HG03558 (cell line): ENCODE results near the gene CST11.
"Not testable (repeated sequence)": the region's sequence is repeated elsewhere in the genome, so short reads cannot be mapped to it uniquely, and the experiment has no call there.

ENCODE experiments used
- ATAC-seq: cut with Tn5 transposase; IDR thresholded peaks from one replicate; pipeline ENCODE4 v1.9.1; 2021; ENCODE audit warnings: moderate number of reproducible peaks; ENCODE audit not compliant: unreplicated experiment; ENCODE audit errors: extremely low read depth

The CST11 gene, protein sequence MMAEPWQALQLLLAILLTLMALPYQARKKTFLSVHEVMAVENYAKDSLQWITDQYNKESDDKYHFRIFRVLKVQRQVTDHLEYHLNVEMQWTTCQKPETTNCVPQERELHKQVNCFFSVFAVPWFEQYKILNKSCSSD

GRCh38 chr20:23452776-23453175 is at the start of gene CST11:
Gene CST11, minus strand, starts transcription at chr20:23452876. Its CDS starts 65 bp downstream, at chr20:23452811.
- ATAC-seq, result no peak

DNA sequence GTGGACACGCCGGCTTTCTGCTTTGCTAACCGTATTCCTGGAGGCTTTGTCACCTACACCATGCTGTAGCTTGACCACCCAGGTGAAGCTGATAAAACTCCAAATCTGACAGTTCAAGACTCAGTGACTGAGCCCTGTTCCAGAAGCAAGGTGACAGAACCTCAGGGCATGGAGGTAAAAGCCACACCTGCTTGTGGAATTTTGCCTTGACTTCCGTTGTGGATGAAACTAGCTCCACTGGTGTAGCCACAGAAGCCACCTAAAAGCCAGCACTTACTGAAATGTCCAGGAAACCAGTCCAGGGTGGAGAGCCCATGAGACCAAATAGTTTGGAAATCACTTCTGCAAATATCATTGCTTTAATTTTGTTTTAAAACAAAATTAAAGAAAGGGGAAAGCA is 49.2 kb upstream of the CST11 start:
- no peak for ATAC-seq

- no peak for ATAC-seq
Measured at GRCh38 chr20:23497536-23497935, 44.9 kb upstream of the CST11 start.

DNA sequence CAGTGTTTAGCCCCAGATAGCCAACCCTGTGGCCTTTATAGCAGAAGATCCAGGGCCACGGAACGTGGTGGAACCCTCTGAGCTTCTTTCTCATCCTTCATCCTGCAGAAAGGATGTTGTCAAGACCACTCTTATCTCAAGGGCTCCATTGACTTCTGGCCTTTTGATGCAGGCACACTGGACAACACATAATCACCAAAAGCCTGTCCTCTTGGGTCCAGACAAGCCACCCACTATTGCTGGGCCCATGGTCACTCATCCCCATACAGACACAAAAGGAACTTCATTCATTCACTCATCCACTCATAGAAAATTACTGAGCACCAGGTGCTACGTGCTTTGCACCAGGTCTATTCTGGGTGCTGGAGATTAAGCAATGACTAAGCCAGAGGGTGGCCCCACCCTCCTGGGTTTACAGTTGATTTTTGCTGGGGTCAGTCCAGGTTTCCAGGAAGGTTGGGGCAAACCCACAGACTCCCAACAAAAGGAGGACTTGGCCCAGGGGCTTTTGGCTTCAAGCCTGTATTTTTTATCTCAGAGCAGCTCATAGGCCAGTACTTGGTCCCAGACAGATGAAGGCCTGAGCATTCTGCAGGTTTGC is 40.6 kb upstream of the CST11 start:
- no peak for ATAC-seq

- ATAC-seq, result no peak
Measured at GRCh38 chr20:23492292-23492691, 39.6 kb upstream of the CST11 start.

- ATAC-seq, result no peak
Measured at GRCh38 chr20:23490817-23491216, 38.1 kb upstream of the CST11 start, which contains the start of gene CST8. Gene CST8, plus strand, starts transcription at chr20:23491117. Its CDS starts 551 bp downstream, at chr20:23491668.

- no peak for ATAC-seq
Measured at GRCh38 chr20:23488996-23489395, 36.3 kb upstream of the CST11 start.

DNA sequence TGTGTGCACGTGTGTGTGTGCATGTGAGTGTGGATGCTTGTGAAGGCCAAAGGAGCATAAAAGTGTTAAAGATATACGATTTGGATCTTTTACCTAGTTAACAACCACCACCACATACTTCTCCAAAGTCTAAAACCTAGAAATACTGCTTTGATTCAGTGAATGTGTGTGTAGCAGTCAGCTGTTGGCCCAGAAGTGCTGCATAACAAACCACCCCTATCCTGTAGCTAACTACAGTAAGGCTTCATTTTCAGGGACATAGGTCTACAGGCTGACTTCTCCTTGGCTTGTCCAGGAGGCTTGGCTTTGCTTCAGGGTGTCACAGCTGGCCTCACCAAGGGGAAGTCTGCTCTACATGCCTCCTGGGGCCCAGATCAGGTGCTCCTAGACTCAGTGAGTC is 35.8 kb upstream of the CST11 start:
- no peak for ATAC-seq

DNA sequence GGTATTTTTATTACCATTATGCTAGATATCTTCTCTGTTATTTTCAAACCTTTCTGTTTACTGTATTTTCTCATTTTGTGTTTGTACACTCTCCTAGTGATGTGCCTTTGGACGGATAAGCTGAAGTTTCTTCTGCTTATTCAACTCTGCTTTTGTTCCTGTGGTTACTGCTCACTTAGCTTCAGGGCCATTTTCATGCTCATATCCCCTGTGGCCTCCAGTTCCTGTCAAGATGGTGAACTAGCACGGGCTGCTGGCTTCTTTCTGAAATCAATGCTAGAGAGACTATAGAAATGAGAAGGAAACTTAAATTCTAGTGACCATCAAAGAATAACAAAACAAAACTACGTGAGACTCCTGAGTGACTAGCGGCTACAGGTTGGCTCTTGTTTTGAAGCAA is 31.4 kb upstream of the CST11 start:
- no peak for ATAC-seq

- ATAC-seq, result no peak
Measured at GRCh38 chr20:23482138-23482537, 29.5 kb upstream of the CST11 start.

GRCh38 chr20:23479043-23479442 is 26.4 kb upstream of the CST11 start:
- ATAC-seq, result no peak

DNA sequence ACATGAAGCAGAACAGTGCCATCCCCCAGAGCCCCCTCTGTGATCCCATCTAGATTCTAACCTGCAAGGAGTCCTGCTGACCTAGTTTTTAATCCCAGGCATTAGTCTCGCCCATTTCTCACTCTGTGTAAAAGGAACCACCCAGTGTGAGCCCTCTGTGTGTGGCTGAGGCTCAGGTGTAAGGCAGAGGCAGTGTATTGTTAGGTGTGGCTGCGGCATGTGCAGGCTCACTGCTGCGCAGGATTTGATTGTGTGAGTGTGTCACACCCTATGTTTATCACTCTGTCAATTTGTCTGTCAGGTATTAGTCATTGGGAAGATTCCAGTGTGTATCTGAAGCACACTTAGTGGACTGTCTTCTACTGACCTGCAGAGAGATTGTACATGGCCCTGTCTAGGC is 24.5 kb upstream of the CST11 start:
- no peak for ATAC-seq

- no peak for ATAC-seq
Measured at GRCh38 chr20:23476015-23476754, 23.5 kb upstream of the CST11 start.

DNA sequence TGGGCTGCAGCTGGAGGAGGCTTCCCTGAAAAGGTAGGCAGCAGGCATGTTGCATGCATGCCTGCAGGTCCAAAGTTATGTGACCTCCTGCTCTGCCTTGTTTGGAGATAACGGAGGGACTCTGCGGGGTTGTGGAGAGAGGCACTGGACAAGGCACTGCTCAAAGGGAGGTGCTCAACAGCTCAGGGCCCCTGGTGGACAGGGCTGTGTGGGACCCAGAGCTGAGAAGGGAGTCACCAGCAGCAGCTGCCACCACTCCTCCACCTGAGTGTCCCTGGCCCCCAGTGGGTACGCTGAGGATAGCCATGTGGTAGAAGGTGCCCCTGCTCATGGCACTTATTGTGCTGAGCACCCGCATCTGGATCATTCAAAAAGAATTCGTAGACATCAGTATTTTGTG is 22.7 kb upstream of the CST11 start:
- ATAC-seq, result no peak

DNA sequence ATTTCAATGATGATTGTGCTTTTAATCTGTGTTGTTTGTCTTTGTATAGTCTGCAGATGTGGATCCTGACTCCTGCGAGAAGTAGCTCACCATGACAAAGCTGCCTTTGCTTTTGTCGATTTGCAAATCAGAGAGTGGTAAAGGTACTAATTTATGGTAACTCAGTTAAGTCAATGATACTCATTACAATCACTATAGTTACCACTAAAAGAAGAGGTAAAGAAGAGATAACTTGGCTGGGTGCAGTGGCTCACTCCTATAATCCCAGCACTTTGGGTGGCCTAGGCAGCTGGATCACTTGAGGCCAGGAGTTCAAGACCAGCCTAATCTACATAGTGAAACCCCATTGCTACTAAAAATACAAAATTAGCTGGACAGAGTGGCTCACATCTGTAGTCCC is 20.6 kb upstream of the CST11 start:
- ATAC-seq, result not testable (repeated sequence)

GRCh38 chr20:23472306-23472705 is 19.6 kb upstream of the CST11 start:
- ATAC-seq, result not testable (repeated sequence)

DNA sequence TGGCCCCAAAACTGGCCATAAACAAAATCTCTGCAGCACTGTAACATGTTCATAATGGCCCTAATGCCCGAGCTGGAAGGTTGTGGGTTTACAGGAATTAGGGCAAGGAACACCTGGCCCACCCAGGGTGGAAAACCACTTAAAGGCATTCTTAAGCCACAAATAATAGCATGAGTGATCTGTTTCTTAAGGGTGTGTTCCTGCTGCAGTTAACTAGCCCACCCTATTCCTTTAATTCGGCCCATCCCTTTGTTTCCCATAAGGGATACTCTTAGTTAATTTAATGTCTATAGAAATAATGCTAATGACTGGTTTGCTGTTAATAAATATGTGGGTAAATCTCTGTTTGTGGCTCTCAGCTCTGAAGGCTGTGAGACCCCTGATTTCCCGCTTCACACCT is 14.3 kb upstream of the CST11 start:
- not testable (repeated sequence) for ATAC-seq

DNA sequence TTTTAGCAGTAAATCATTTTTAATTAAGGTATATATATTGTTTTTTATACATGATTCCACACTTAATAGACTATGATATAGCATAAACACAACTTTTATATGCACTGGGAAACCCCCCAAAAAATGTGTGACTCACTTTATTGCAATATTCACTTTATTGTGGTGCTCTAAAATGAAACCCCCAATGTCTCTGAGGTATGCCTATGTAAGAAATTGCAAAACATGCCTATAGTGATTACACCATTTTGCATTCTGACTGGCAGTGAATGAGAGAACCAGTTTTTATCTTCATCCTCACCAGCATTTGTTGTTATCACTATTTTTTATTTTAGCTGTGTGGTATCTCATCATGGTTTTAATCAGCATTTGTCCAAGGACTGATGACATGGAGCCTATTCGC is 8.5 kb upstream of the CST11 start:
- no peak for ATAC-seq

DNA sequence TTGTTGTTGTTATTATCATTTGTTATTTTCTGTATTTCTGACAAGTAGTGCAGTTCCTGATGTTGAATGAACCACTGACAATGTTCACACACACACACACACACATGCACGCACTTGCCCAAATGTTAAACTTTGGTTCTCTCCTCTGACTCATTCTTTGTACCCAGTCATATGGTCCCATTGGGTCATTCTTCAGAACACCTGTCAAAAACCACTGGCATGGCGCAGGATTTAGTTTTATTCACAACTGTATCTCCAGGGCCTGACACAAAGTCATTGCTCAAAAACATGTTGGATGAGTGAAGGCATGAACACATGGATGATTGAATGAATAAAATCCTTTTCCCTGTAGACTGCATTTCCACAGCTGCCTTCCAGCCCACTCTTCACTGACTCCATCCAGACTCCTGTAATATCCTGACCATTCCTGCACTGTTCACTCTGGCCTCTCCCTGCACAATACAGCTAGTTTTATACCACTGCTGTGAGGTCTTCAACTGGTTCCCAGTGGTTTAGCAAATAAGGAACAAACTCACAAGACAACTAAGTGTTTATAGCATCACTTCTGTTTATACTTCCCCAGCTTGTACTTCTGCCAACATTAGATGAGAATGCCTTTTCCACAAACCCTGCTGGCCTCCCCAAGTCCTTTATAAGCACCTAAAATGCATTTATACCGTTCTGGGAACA is 6.9 kb upstream of the CST11 start:
- ATAC-seq, result no peak

DNA sequence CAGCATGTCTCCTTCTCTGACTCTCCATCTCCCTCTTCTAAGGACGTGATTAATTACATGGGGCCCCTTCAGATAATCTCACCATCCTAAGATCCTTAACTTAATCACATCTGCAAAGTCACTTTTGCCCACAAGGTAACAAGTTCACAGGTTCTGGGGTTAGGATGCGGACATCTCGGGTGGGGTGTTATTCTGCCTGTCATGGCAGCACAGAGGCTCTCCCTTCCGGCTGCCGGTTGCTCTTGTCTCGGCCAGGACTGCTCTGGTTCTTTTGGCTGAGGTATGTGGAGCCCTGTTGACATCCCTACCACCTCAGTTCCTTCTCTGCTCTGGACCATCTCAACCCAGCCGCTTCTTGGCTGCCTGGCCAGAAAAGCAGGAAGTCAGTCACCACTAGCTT is 4.2 kb upstream of the CST11 start:
- no peak for ATAC-seq

DNA sequence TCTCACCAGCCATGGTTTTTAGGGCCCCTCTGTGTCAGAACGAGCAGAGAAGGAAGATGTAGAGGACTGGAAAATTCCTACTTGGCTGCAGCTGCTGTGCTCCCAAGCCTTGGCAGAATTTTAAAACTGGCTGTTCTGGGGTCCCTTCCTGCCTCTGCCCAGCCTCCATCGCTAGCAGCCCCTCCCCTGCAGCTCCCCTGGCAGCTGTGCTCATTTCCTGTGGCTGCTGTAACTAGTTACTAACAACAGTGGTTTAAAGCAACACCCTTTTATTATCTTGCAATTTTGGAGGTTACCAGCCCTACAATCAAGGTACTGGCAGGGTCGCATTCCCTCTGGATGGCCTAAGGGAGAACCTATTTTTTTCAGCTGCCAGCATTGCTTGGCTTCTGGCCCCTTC is 3.7 kb upstream of the CST11 start:
- no peak for ATAC-seq
